ENCODE results near the gene CACNA1I.

Gene CACNA1I

GRCh38 chr22:39684702-39685281 lies 114.2 kb downstream of the CACNA1I start:
- Mint-ChIP-seq H3K27me3 (peaks cover 55% of the 10 kb centered on the region), H3K9me3 (no peaks in the 10 kb centered on the region), H3K27ac (no peak overlapping the region), H3K4me3 (peak overlapping the region in 1 of 2 donors; percentile 68), H3K4me1 (peaks cover 12% of the 10 kb centered on the region)
- peak; percentile 33 for ATAC-seq
- DNase-seq: no peak

GRCh38 chr22:39685336-39686177 lies 115.0 kb downstream of the CACNA1I start:
- Mint-ChIP-seq H3K9me3 (no peaks in the 10 kb centered on the region), H3K4me3 (peak overlapping the region in 1 of 2 donors; percentile 24), H3K27ac (no peak overlapping the region), H3K27me3 (peaks cover 62% of the 10 kb centered on the region), H3K4me1 (peaks cover 12% of the 10 kb centered on the region)
- no peak for DNase-seq
- ATAC-seq: peak; percentile 37

GRCh38 chr22:39686178-39686620 lies 115.6 kb downstream of the CACNA1I start:
- H3K27me3 Mint-ChIP-seq: peaks cover 67% of the 10 kb centered on the region

GRCh38 chr22:39686776-39687525 lies 116.4 kb downstream of the CACNA1I start:
- Mint-ChIP-seq H3K27ac (no peak overlapping the region), H3K27me3 (peaks cover 74% of the 10 kb centered on the region), H3K4me1 (peaks cover 19% of the 10 kb centered on the region), H3K9me3 (no peaks in the 10 kb centered on the region), H3K4me3 (no peak overlapping the region)
- DNase-seq: no peak
- no peak for ATAC-seq

More at GRCh38 chr22:39686178-39686620, 115.6 kb downstream of the CACNA1I start:
- DNase-seq (no peak), ATAC-seq (peak; percentile 13)
- peak overlapping the region in 1 of 2 donors; percentile 77 for H3K4me3 Mint-ChIP-seq
- peaks cover 17% of the 10 kb centered on the region for H3K4me1 Mint-ChIP-seq
- H3K9me3 Mint-ChIP-seq: no peaks in the 10 kb centered on the region
- no peak overlapping the region for H3K27ac Mint-ChIP-seq

- Mint-ChIP-seq H3K27me3 (peaks cover 79% of the 10 kb centered on the region), H3K9me3 (no peaks in the 10 kb centered on the region), H3K27ac (peak overlapping the region; percentile 1 to 78), H3K4me1 (peaks cover 19% of the 10 kb centered on the region), H3K4me3 (no peak overlapping the region)
- DNase-seq: no peak
- no peak for ATAC-seq
Measured at GRCh38 chr22:39688186-39688785, 117.7 kb downstream of the CACNA1I start.

GRCh38 chr22:39689421-39689820 lies 118.9 kb downstream of the CACNA1I start:
- DNase-seq: no peak
- no peak for ATAC-seq
- peaks cover 82% of the 10 kb centered on the region for H3K27me3 Mint-ChIP-seq
- H3K27ac Mint-ChIP-seq: no peak overlapping the region
- H3K9me3 Mint-ChIP-seq: no peaks in the 10 kb centered on the region
- H3K4me3 Mint-ChIP-seq: peak overlapping the region in 1 of 2 donors; percentile 3
- peaks cover 19% of the 10 kb centered on the region for H3K4me1 Mint-ChIP-seq

- H3K4me1 Mint-ChIP-seq: peaks cover 13% of the 10 kb centered on the region
- no peak overlapping the region for H3K27ac Mint-ChIP-seq
- H3K27me3 Mint-ChIP-seq: peaks cover 80% of the 10 kb centered on the region
- DNase-seq: no peak
- H3K4me3 Mint-ChIP-seq: peak overlapping the region in 1 of 2 donors; percentile 50
- ATAC-seq: peak; percentile 24
- H3K9me3 Mint-ChIP-seq: no peaks in the 10 kb centered on the region
Measured at GRCh38 chr22:39690881-39691605, 120.5 kb downstream of the CACNA1I start.

- DNase-seq (no peak), ATAC-seq (peak; percentile 23)
- peaks cover 7% of the 10 kb centered on the region for H3K4me1 Mint-ChIP-seq
- H3K27ac Mint-ChIP-seq: no peak overlapping the region
- H3K9me3 Mint-ChIP-seq: no peaks in the 10 kb centered on the region
- peaks cover 50% of the 10 kb centered on the region for H3K27me3 Mint-ChIP-seq
- no peak overlapping the region for H3K4me3 Mint-ChIP-seq
Measured at GRCh38 chr22:39693943-39694500, 123.5 kb downstream of the CACNA1I start.

- ATAC-seq (no peak), DNase-seq (no peak)
Measured at GRCh38 chr22:39697790-39698430, 127.4 kb downstream of the CACNA1I start.

GRCh38 chr22:39699631-39700360 lies 129.2 kb downstream of the CACNA1I start:
- Mint-ChIP-seq H3K4me1 (no peaks in the 10 kb centered on the region), H3K9me3 (no peaks in the 10 kb centered on the region), H3K27me3 (peaks cover 8% of the 10 kb centered on the region), H3K27ac (no peak overlapping the region), H3K4me3 (no peak overlapping the region)
- no peak for DNase-seq
- no peak for ATAC-seq

More at GRCh38 chr22:39697790-39698430, 127.4 kb downstream of the CACNA1I start:
- no peak overlapping the region for H3K27ac Mint-ChIP-seq
- H3K9me3 Mint-ChIP-seq: no peaks in the 10 kb centered on the region
- no peak overlapping the region for H3K4me3 Mint-ChIP-seq
- H3K4me1 Mint-ChIP-seq: no peaks in the 10 kb centered on the region
- peaks cover 19% of the 10 kb centered on the region for H3K27me3 Mint-ChIP-seq

- DNase-seq (no peak), ATAC-seq (no peak)
- Mint-ChIP-seq H3K27ac (no peak overlapping the region), H3K4me1 (no peaks in the 10 kb centered on the region), H3K4me3 (no peak overlapping the region), H3K27me3 (peaks cover 3% of the 10 kb centered on the region), H3K9me3 (no peaks in the 10 kb centered on the region)
Measured at GRCh38 chr22:39700565-39700964, 130.0 kb downstream of the CACNA1I start.

- H3K4me3 Mint-ChIP-seq: no peak overlapping the region
- no peak for DNase-seq
- no peaks in the 10 kb centered on the region for H3K9me3 Mint-ChIP-seq
- H3K4me1 Mint-ChIP-seq: no peaks in the 10 kb centered on the region
- no peaks in the 10 kb centered on the region for H3K27me3 Mint-ChIP-seq
- no peak overlapping the region for H3K27ac Mint-ChIP-seq
- ATAC-seq: no peak
Measured at GRCh38 chr22:39703091-39703490, 132.5 kb downstream of the CACNA1I start.

GRCh38 chr22:39703928-39704639 lies 133.5 kb downstream of the CACNA1I start:
- H3K4me1 Mint-ChIP-seq: no peaks in the 10 kb centered on the region
- no peak overlapping the region for H3K4me3 Mint-ChIP-seq
- no peaks in the 10 kb centered on the region for H3K27me3 Mint-ChIP-seq
- DNase-seq (no peak), ATAC-seq (no peak)
- peak overlapping the region in 1 of 2 donors; percentile 46 for H3K27ac Mint-ChIP-seq
- no peaks in the 10 kb centered on the region for H3K9me3 Mint-ChIP-seq

Measured in stimulated activated naive CD8-positive, alpha-beta T cell treated with anti-CD3 and anti-CD28 coated beads, Interleukin-15, amount 100 ng/mL, for 72 hours (primary cell).